Measurements from ENCODE around the gene CCDC3.

DNA sequence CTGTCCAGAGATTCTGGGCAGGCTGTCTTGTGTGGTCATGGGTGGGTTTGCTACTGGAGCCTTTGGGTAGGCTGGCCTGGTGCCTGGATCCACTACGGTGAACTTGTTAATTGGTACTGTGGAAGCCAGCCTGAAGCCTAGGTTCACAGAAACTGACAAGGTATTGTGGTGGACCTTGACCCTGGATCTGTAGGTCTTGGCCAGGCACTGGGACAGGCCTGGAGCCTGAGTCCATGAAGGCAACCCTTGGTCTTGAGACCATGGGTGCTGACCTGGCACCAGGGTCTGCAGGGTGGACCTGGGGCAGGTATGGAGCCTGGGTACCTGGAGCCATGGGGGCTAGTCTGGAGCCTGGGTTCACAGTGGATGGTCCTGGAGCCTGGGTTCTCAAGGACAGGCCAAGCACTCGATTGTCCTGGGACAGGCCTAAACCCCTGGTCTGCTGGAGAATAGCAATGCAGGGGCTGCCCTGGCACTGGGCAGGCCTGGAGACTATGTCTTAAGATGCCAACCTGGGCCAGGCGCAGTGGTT lies 85.8 kb downstream of the CCDC3 start:
- no peak for TF ChIP-seq POLR2AphosphoS5 (IDR thresholded peaks at IDR 0.05)
- TF ChIP-seq RAD21 (conservative IDR thresholded peaks at IDR 0.05) = no peak
- no peak for TF ChIP-seq EZH2 (IDR thresholded peaks at IDR 0.05; ENCODE audit: borderline replicate concordance, insufficient read depth, low read length, poor library complexity, severe bottlenecking)
- TF ChIP-seq, protein P1, sequence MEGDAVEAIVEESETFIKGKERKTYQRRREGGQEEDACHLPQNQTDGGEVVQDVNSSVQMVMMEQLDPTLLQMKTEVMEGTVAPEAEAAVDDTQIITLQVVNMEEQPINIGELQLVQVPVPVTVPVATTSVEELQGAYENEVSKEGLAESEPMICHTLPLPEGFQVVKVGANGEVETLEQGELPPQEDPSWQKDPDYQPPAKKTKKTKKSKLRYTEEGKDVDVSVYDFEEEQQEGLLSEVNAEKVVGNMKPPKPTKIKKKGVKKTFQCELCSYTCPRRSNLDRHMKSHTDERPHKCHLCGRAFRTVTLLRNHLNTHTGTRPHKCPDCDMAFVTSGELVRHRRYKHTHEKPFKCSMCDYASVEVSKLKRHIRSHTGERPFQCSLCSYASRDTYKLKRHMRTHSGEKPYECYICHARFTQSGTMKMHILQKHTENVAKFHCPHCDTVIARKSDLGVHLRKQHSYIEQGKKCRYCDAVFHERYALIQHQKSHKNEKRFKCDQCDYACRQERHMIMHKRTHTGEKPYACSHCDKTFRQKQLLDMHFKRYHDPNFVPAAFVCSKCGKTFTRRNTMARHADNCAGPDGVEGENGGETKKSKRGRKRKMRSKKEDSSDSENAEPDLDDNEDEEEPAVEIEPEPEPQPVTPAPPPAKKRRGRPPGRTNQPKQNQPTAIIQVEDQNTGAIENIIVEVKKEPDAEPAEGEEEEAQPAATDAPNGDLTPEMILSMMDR (IDR thresholded peaks at IDR 0.05; ENCODE audit: poor library complexity, severe bottlenecking) = no peak
- TF ChIP-seq EP300 (conservative IDR thresholded peaks at IDR 0.05; ENCODE audit: poor library complexity, severe bottlenecking) = no peak
- no peak for TF ChIP-seq TAF1 (IDR thresholded peaks at IDR 0.05; ENCODE audit: low read depth)
- TF ChIP-seq MXI1 (conservative IDR thresholded peaks at IDR 0.05; ENCODE audit: poor library complexity, severe bottlenecking) = no peak
- TF ChIP-seq, protein P2, sequence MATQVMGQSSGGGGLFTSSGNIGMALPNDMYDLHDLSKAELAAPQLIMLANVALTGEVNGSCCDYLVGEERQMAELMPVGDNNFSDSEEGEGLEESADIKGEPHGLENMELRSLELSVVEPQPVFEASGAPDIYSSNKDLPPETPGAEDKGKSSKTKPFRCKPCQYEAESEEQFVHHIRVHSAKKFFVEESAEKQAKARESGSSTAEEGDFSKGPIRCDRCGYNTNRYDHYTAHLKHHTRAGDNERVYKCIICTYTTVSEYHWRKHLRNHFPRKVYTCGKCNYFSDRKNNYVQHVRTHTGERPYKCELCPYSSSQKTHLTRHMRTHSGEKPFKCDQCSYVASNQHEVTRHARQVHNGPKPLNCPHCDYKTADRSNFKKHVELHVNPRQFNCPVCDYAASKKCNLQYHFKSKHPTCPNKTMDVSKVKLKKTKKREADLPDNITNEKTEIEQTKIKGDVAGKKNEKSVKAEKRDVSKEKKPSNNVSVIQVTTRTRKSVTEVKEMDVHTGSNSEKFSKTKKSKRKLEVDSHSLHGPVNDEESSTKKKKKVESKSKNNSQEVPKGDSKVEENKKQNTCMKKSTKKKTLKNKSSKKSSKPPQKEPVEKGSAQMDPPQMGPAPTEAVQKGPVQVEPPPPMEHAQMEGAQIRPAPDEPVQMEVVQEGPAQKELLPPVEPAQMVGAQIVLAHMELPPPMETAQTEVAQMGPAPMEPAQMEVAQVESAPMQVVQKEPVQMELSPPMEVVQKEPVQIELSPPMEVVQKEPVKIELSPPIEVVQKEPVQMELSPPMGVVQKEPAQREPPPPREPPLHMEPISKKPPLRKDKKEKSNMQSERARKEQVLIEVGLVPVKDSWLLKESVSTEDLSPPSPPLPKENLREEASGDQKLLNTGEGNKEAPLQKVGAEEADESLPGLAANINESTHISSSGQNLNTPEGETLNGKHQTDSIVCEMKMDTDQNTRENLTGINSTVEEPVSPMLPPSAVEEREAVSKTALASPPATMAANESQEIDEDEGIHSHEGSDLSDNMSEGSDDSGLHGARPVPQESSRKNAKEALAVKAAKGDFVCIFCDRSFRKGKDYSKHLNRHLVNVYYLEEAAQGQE (IDR thresholded peaks at IDR 0.05; ENCODE audit: borderline replicate concordance) = no peak
- no peak for TF ChIP-seq SMC3 (conservative IDR thresholded peaks at IDR 0.05; ENCODE audit: poor library complexity)

All from neural cell (in vitro differentiated cells).